PC-3 (cell line): ENCODE measurements around the gene PTPRB. TPM values are rescaled to one million over a fixed set of nuclear protein-coding genes. Genes with fewer than 3 reads are reported as not detected.
A peak's percentile ranks its signal among the peaks of the same experiment; 100 is the strongest.

Experiments used
- ATAC-seq: fragments of 200-7000 bp; cut with Tn5 transposase; 2 replicates; pipeline ENCODE4 v1.9.1; 2020; ENCODE audit warnings: mild to moderate bottlenecking, moderate library complexity
- Bru-seq: library from RNA; stranded (reverse); fragments of 400-500 nt; gene quantifications from one replicate; lab custom pipeline; 2021; lab: Mats Ljungman, UMichigan
- BruChase-seq, 2 experiments: library from RNA; stranded (reverse); fragments of 400-500 nt; gene quantifications; one replicate each; lab custom pipeline; 2021; lab: Mats Ljungman, UMichigan
- BruUV-seq: library from RNA; stranded (reverse); fragments of 400-500 nt; replicated peaks from 2 replicates; lab custom pipeline; 2021; lab: Mats Ljungman, UMichigan
- CTCF ChIA-PET: fragments of 300-600 bp; sonication (Branson Sonifier 250); formaldehyde crosslinking; loops from one replicate; lab custom pipeline; 2022; ENCODE audit warnings: antibody characterized with exemption; lab: Charles Lee
- POLR2A ChIA-PET: fragments of 300-600 bp; sonication (Branson Sonifier 250); formaldehyde crosslinking; loops from one replicate; lab custom pipeline; 2022; ENCODE audit warnings: antibody characterized with exemption; ENCODE audit not compliant: unreplicated experiment; lab: Charles Lee
- DNase-seq: peaks from one replicate; pipeline ENCODE4 v3.0.0-alpha.2; 2015
- H2AFZ ChIP-seq: fragments of 300-600 bp; sonication (generic); 2 replicates; pipeline ENCODE4 v1.6.0; 2016; ENCODE audit warnings: antibody characterized with exemption, low read length
- H3F3A ChIP-seq: fragments of 300-600 bp; sonication (generic); one replicate; pipeline ENCODE4 v1.6.0; 2017; ENCODE audit warnings: antibody characterized with exemption, low read length, control low read depth, mild to moderate bottlenecking; ENCODE audit not compliant: unreplicated experiment
- H3K27ac ChIP-seq: fragments of 300-600 bp; sonication (generic); 2 replicates; pipeline ENCODE4 v1.5.1; 2016; ENCODE audit warnings: mild to moderate bottlenecking, low read length
- H3K27me3 ChIP-seq: fragments of 300-600 bp; sonication (generic); 2 replicates; pipeline ENCODE4 v1.6.1; 2016; ENCODE audit warnings: low read length, mixed read lengths
- H3K36me3 ChIP-seq: fragments of 300-600 bp; sonication (generic); 2 replicates; pipeline ENCODE4 v1.6.1; 2016; ENCODE audit warnings: low read depth, mixed run types, low read length, mixed read lengths
- H3K4me1 ChIP-seq: fragments of 300-600 bp; sonication (generic); 2 replicates; pipeline ENCODE4 v1.5.1; 2016; ENCODE audit warnings: low read length; ENCODE audit not compliant: insufficient read depth
- H3K4me2 ChIP-seq: fragments of 300-600 bp; sonication (generic); 2 replicates; pipeline ENCODE4 v1.6.0; 2016; ENCODE audit warnings: low read length
- H3K4me3 ChIP-seq: fragments of 300-600 bp; sonication (generic); 2 replicates; pipeline ENCODE4 v1.5.1; 2016; ENCODE audit warnings: mild to moderate bottlenecking, low read length, mixed read lengths
- H3K79me2 ChIP-seq: fragments of 300-600 bp; sonication (generic); 2 replicates; pipeline ENCODE4 v1.6.1; 2017; ENCODE audit warnings: low read length, mixed read lengths
- H3K9ac ChIP-seq: fragments of 300-600 bp; sonication (generic); 2 replicates; pipeline ENCODE4 v1.6.0; 2016; ENCODE audit warnings: mild to moderate bottlenecking, low read length
- H3K9me2 ChIP-seq: fragments of 300-600 bp; sonication (generic); replicated peaks from 2 replicates; pipeline ENCODE4 v1.6.1; 2016; ENCODE audit warnings: mixed run types, low read length, mixed read lengths
- H3K9me3 ChIP-seq: fragments of 300-600 bp; sonication (generic); 2 replicates; pipeline ENCODE4 v1.6.1; 2016; ENCODE audit warnings: low read length, mixed read lengths
- H4K20me1 ChIP-seq: fragments of 300-600 bp; sonication (generic); 2 replicates; pipeline ENCODE4 v1.6.1; 2016; ENCODE audit warnings: low read length, mixed read lengths
- CTCF ChIP-seq: fragments of 300-600 bp; sonication (generic); conservative IDR thresholded peaks from 2 replicates; pipeline ENCODE4 v1.5.1; 2017; ENCODE audit warnings: antibody characterized with exemption, low read depth, mild to moderate bottlenecking, low read length
- EZH2 ChIP-seq: fragments of 300-600 bp; sonication (generic); IDR thresholded peaks from one replicate; pipeline ENCODE4 v1.6.1; 2017; ENCODE audit warnings: antibody characterized with exemption, mild to moderate bottlenecking, low read length; ENCODE audit not compliant: unreplicated experiment
- EZH2phosphoT487 ChIP-seq: fragments of 300-600 bp; sonication (generic); IDR thresholded peaks from 2 replicates; pipeline ENCODE4 v1.6.1; 2018; ENCODE audit warnings: mild to moderate bottlenecking, antibody characterized with exemption, low read length, borderline replicate concordance
- intact Hi-C: fragments of 100-400 bp; cut with micrococcal nuclease; formaldehyde crosslinking; loops from 2 replicates; pipeline ENCODE4 v1.9.0; 2023
- long read RNA-seq: library from polyadenylated mRNA; unstranded; transcript quantifications from one replicate; pipeline ENCODE4 v2.0.0, GENCODE V29; 2021; ENCODE audit not compliant: unreplicated experiment
- total RNA-seq: library from RNA; depleted of rRNA; stranded (reverse); fragments of >200 nt; gene quantifications from 2 replicates; pipeline ENCODE4 v1.2.3, GENCODE V29; 2014; rRNA removed

PTPRB gene
- total RNA-seq, result 0.46 and 0.66 TPM in 2 replicates
- Bru-seq, nascent RNA, result percentile 35 among the genes with signal in this experiment
- BruChase-seq, experiment 1, labeled RNA remaining after a 6-hour chase, result percentile 35 among the genes with signal in this experiment
- BruChase-seq, experiment 2, labeled RNA remaining after a 2-hour chase, result percentile 37 among the genes with signal in this experiment
- long read RNA-seq, result 0 reads

DNA sequence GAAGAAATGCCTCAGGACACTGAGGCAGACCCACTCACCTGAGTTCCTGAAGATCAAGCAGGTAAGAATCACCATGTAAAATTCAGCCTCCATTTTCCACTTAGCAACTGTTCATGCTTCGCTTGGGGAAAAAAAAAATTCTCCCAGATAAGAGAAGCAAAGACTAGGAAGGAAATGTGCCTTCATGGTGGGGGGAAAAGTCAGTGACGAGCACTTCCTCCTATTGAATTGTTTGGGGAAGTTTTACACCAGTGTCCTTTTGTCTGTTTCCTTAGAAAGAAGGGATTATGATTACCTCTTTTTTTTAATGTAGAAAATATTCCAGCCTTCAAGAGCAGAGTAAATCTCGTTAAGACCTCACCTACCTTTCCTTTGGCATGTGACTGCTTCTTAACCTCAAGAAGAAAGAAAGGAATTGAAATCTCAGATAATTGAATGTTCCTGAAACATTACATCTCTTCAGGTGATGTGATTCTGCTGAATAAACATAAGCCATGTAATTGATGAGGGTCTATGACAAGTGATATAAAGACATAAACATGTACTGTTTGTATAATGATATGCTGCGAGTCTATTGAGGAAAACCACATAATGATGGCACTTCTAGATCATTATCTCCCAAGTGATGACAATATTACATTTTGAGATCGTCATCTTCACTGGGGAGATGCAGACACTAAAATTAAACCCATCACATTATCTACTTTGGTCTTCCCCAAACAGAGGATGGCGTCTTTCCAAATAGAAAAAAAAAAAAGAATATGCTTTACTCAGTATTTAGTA, at the start of gene PTPRB:
PTPRB (minus strand) TSS at position 127 of the 783 bp plus-strand sequence; CDS start at position 93, 34 bp downstream.
- no peak within 1 kb of the TSS for H2AFZ ChIP-seq
- no peaks in the 10 kb centered on the region for H3K9me2 ChIP-seq
- H3K4me2 ChIP-seq, result peak within 1 kb of the TSS; percentile 55
- ATAC-seq (no peak), DNase-seq (peak; percentile 23)
- H3K36me3 ChIP-seq, result no peaks in the 10 kb centered on the region
- peak within 1 kb of the TSS; percentile 80 for H3K27ac ChIP-seq
- H4K20me1 ChIP-seq, result no peaks in the 10 kb centered on the region
- H3K27me3 ChIP-seq, result no peaks in the 10 kb centered on the region
- no TSS peak for BruUV-seq
- CTCF ChIA-PET, result interaction anchor here (1.1 kb wide), 1 partner anchor 34 kb away, joined by 3 read pairs; no protein-coding TSS in a partner anchor
- peaks cover 47% of the 10 kb centered on the region for H3K4me1 ChIP-seq
- intact Hi-C loops, result loop anchor here (2.0 kb wide), 1 partner anchor 47 kb away; no protein-coding TSS in a partner anchor
- POLR2A ChIA-PET, result no interaction called here
- no peak for TF ChIP-seq CTCF
- no peak for TF ChIP-seq EZH2phosphoT487
- no peak for TF ChIP-seq EZH2
- H3F3A ChIP-seq, result no peaks in the 10 kb centered on the region
- H3K9me3 ChIP-seq, result no peaks in the 10 kb centered on the region
- H3K79me2 ChIP-seq, result no peaks in the 10 kb centered on the region
- peak within 1 kb of the TSS; percentile 22; the same call in 1 of the 2 replicates for H3K9ac ChIP-seq
- H3K4me3 ChIP-seq, result no peak within 1 kb of the TSS

DNA sequence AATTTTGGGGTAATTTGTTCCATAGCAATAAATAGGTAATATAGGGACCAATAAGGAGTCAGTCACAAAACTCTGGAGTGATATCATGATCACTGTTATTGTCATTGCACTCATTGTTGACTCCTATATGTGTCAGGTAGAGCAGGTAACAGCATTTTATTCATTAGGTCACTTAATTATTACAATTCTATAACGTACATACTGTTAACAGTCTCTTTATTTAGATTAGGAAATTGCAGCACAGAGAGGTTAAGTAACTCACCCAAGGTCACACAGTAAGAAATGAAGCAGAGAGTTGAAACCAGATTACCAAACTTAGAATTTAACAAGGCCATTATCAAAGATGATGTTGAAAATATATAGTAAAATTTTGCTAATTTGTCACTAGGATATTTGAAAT, 49.7 kb upstream of the PTPRB start:
- no peak overlapping the region for H3K9ac ChIP-seq
- H3F3A ChIP-seq, result no peaks in the 10 kb centered on the region
- POLR2A ChIA-PET, result no interaction called here
- H2AFZ ChIP-seq, result no peak overlapping the region
- H3K36me3 ChIP-seq, result no peaks in the 10 kb centered on the region
- no TSS peak for BruUV-seq
- H3K4me1 ChIP-seq, result peaks cover 4% of the 10 kb centered on the region; the same call in 1 of the 2 replicates
- H3K9me2 ChIP-seq, result no peaks in the 10 kb centered on the region
- no peak overlapping the region for H3K4me3 ChIP-seq
- CTCF ChIA-PET, result no interaction called here
- no peaks in the 10 kb centered on the region for H4K20me1 ChIP-seq
- no peaks in the 10 kb centered on the region for H3K27me3 ChIP-seq
- ATAC-seq (no peak), DNase-seq (no peak)
- TF ChIP-seq CTCF, result no peak
- TF ChIP-seq EZH2, result no peak
- TF ChIP-seq EZH2phosphoT487, result no peak
- H3K27ac ChIP-seq, result no peak overlapping the region
- intact Hi-C loops, result no loop called here
- H3K9me3 ChIP-seq, result no peaks in the 10 kb centered on the region
- no peaks in the 10 kb centered on the region for H3K79me2 ChIP-seq
- H3K4me2 ChIP-seq, result no peak overlapping the region
